Activated CD4-positive, alpha-beta T cell treated with anti-CD3 and anti-CD28 coated beads for 36 hours (primary cell): Measurements from ENCODE around the gene GRAP. TPM values are rescaled to one million over a fixed set of nuclear protein-coding genes. Genes with fewer than 3 reads are reported as not detected.

Source experiments
- ATAC-seq: fragments of 200-7000 bp; cut with Tn5 transposase; one replicate; pipeline ENCODE4 v1.10.0; 2021; ENCODE audit warnings: mild to moderate bottlenecking, moderate library complexity
- CTCF ChIA-PET: fragments of 350-600 bp; sonication (Branson Sonifier 250); formaldehyde crosslinking; loops from one replicate; lab custom pipeline; 2021; ENCODE audit warnings: antibody characterized with exemption; lab: Charles Lee
- POLR2A ChIA-PET: fragments of 350-600 bp; sonication (Branson Sonifier 250); formaldehyde crosslinking; loops from one replicate; lab custom pipeline; 2021; ENCODE audit warnings: antibody characterized with exemption, inconsistent platforms; lab: Charles Lee
- DNase-seq: peaks from one replicate; pipeline ENCODE4 v3.0.0-alpha.2; 2020
- H3K27ac Mint-ChIP-seq: one replicate; pipeline ENCODE4 v1.8.0; 2021; ENCODE audit warnings: mixed read lengths
- H3K27me3 Mint-ChIP-seq: one replicate; pipeline ENCODE4 v1.8.0; 2021; ENCODE audit warnings: mixed read lengths
- H3K36me3 Mint-ChIP-seq: one replicate; pipeline ENCODE4 v1.8.0; 2021; ENCODE audit warnings: low read depth, mixed read lengths
- H3K4me1 Mint-ChIP-seq: one replicate; pipeline ENCODE4 v1.8.0; 2021; ENCODE audit warnings: mixed read lengths
- H3K4me3 Mint-ChIP-seq: one replicate; pipeline ENCODE4 v1.8.0; 2021; ENCODE audit warnings: mild to moderate bottlenecking, moderate library complexity, mixed read lengths
- H3K9me3 Mint-ChIP-seq: one replicate; pipeline ENCODE4 v1.8.0; 2021; ENCODE audit warnings: low read depth, mixed read lengths
- intact Hi-C, 2 experiments: fragments of 100-400 bp; cut with DNase I in 1 of 2; cut with micrococcal nuclease in 1 of 2; formaldehyde crosslinking; loops; one replicate each; pipeline versions ENCODE4 v1.14.2 to v1.15.1; 2022 to 2024; cut with DNase I, micrococcal nuclease
- total RNA-seq, 2 experiments: library from RNA; stranded (reverse); gene quantifications; one replicate each; pipeline ENCODE4 v1.2.3, GENCODE V29; 2021

Gene GRAP
- total RNA-seq, 2 experiments from 2014 or later = 10.7 to 11.2 TPM

GRCh38 chr17:18999394-18999793 is 47.4 kb downstream of the GRAP start:
- Mint-ChIP-seq H3K4me1 (peaks cover 27% of the 10 kb centered on the region), H3K36me3 (peaks cover 44% of the 10 kb centered on the region), H3K9me3 (peaks cover 8% of the 10 kb centered on the region), H3K27ac (no peak overlapping the region), H3K4me3 (no peak overlapping the region), H3K27me3 (no peaks in the 10 kb centered on the region)
- ChIA-PET POLR2A (no interaction called here), CTCF (no interaction called here)
- ATAC-seq (no peak), DNase-seq (no peak)
- intact Hi-C loops = loop anchor here in 1 of 2 experiments (10.0 kb wide), 1 partner anchor 55 kb away; no protein-coding TSS in a partner anchor

GRCh38 chr17:18997650-18998196 is 49.0 kb downstream of the GRAP start:
- H3K27ac Mint-ChIP-seq = no peak overlapping the region
- no peak for DNase-seq
- CTCF ChIA-PET = interaction anchor here (0.6 to 1.1 kb wide), 2 partner anchors 36 to 1357 kb away, joined by 3 read pairs; no protein-coding TSS in a partner anchor
- POLR2A ChIA-PET = no interaction called here
- peaks cover 42% of the 10 kb centered on the region for H3K36me3 Mint-ChIP-seq
- ATAC-seq = no peak
- peaks cover 38% of the 10 kb centered on the region for H3K4me1 Mint-ChIP-seq
- no peak overlapping the region for H3K4me3 Mint-ChIP-seq
- peaks cover 8% of the 10 kb centered on the region for H3K9me3 Mint-ChIP-seq
- intact Hi-C loops = loop anchor here in 1 of 2 experiments (10.0 kb wide), 1 partner anchor 53 kb away; no protein-coding TSS in a partner anchor
- H3K27me3 Mint-ChIP-seq = no peaks in the 10 kb centered on the region

- H3K36me3 Mint-ChIP-seq = peaks cover 33% of the 10 kb centered on the region
- H3K4me3 Mint-ChIP-seq = no peak overlapping the region
- no peak overlapping the region for H3K27ac Mint-ChIP-seq
- POLR2A ChIA-PET = interaction anchor here (0.6 kb wide), 1 partner anchor 93 kb away, joined by 3 read pairs; no protein-coding TSS in a partner anchor
- intact Hi-C loops = loop anchor here in 1 of 2 experiments (10.0 kb wide), 1 partner anchor 52 kb away; no protein-coding TSS in a partner anchor
- no peak for DNase-seq
- CTCF ChIA-PET = interaction anchor here (0.6 kb wide), 1 partner anchor 41 kb away, joined by 4 read pairs; no protein-coding TSS in a partner anchor
- peaks cover 8% of the 10 kb centered on the region for H3K9me3 Mint-ChIP-seq
- no peaks in the 10 kb centered on the region for H3K27me3 Mint-ChIP-seq
- ATAC-seq = no peak
- H3K4me1 Mint-ChIP-seq = peaks cover 30% of the 10 kb centered on the region
These were observed 50.3 kb downstream of the GRAP start for GRCh38 chr17:18996458-18996857.

DNA sequence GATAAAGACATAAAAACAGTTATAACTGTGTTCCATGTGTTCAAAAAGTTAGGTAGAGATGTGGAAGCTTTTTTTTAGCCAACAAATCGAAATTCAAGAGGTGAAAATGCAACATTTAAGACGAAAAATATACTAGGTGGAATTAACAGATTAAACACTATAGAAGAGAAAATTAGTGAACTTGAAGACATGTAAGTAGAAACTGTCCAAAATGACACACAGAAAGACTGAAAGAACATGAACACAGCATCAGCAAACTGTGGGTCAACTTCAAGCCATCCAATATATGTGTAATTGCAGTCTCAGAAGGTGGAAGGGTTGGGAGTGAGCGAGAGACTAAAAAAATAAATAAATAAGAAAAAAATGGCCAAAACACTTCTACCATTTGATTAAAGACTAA is 51.5 kb downstream of the GRAP start:
- ATAC-seq = no peak
- Mint-ChIP-seq H3K36me3 (peaks cover 31% of the 10 kb centered on the region), H3K4me3 (no peak overlapping the region), H3K27ac (no peak overlapping the region), H3K4me1 (peaks cover 21% of the 10 kb centered on the region), H3K9me3 (peaks cover 8% of the 10 kb centered on the region), H3K27me3 (no peaks in the 10 kb centered on the region)
- ChIA-PET CTCF (interaction anchor here (1.5 kb wide), 1 partner anchor 10 kb away, joined by 3 read pairs; no protein-coding TSS in a partner anchor), POLR2A (no interaction called here)
- no peak for DNase-seq
- intact Hi-C loops = loop anchor here in 1 of 2 experiments (10.0 kb wide), 1 partner anchor 50 kb away; no protein-coding TSS in a partner anchor

- Mint-ChIP-seq H3K36me3 (peaks cover 31% of the 10 kb centered on the region), H3K27ac (no peak overlapping the region), H3K9me3 (peaks cover 8% of the 10 kb centered on the region), H3K4me1 (peaks cover 21% of the 10 kb centered on the region), H3K4me3 (no peak overlapping the region), H3K27me3 (no peaks in the 10 kb centered on the region)
- ATAC-seq = no peak
- intact Hi-C loops = loop anchor here in 1 of 2 experiments (10.0 kb wide), 1 partner anchor 50 kb away; no protein-coding TSS in a partner anchor
- ChIA-PET POLR2A (no interaction called here), CTCF (interaction anchor here (1.5 kb wide), 1 partner anchor 9 kb away, joined by 3 read pairs; no protein-coding TSS in a partner anchor)
- no peak for DNase-seq
These were observed 52.1 kb downstream of the GRAP start for GRCh38 chr17:18994631-18995030.

DNA sequence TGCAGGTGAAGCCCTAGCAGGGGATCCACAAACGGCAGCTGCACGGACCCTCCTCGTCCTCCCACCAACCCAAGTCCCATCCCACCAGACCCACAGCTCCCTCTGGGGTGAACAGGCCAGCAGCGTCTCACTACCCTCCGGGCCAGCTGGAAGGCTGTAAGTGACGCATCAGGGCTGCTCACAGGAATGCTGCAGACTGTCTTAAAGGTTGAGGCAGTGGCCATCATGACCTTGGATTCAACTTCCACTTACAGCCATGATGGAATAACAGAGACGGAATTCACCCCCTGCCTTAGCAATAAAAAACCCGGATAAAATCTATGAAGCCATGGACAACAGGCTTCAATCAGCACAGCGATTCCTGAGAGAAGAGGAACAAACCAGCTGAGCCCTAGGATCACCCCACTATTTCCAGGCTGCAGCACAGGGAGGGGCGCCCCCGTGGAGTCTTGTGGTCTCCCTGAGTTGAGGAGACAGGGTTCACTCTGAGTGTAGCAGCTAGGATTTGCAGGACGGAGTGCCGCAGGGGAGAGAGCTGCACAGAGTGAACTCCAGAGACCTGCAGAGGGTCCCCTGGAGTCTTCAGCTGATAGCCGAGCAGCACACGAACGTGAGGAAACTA is 52.7 kb downstream of the GRAP start:
- Mint-ChIP-seq H3K36me3 (peaks cover 31% of the 10 kb centered on the region), H3K27ac (no peak overlapping the region), H3K9me3 (peaks cover 8% of the 10 kb centered on the region), H3K4me1 (peaks cover 21% of the 10 kb centered on the region), H3K4me3 (no peak overlapping the region), H3K27me3 (no peaks in the 10 kb centered on the region)
- intact Hi-C loops = loop anchor here in 1 of 2 experiments (10.0 kb wide), 1 partner anchor 49 kb away; no protein-coding TSS in a partner anchor
- ChIA-PET POLR2A (no interaction called here), CTCF (interaction anchor here (1.5 kb wide), 1 partner anchor 9 kb away, joined by 3 read pairs; no protein-coding TSS in a partner anchor)
- ATAC-seq = no peak
- no peak for DNase-seq

DNA sequence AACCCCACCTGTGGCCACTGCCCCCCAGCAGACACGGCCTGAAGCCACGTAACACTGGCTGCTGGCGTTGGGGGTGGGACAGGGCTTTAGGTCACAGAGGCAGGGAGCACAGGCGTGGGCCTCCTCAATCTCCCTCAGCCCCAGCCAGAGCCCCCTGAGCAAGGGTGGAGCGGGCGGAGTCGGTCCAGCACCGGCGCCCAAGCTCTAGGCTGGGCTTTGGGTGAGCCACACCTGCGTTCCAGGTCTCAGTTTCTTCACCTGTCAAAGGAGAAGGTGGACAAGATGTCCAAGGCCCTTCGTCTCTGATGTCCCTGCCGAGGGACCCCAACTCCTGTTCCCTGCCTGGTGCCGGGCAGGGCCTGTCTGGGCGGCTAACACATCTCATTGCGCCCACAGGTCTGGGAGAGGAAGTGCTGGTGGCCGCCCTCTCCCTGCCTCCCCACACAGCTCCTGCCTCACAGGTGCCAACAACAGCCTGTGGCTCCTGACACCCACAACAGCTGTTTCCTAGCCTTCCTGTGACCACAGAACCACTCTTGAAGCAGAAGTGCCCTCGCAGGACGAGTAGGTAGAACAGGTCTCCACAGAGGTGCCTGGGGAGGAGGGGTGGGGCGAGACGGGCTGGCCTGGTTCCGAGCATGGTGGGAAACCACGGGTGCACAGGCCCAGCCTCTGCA is 54.2 kb downstream of the GRAP start:
- peak; percentile 33 for DNase-seq
- H3K4me1 Mint-ChIP-seq = peaks cover 19% of the 10 kb centered on the region
- H3K27me3 Mint-ChIP-seq = no peaks in the 10 kb centered on the region
- peaks cover 8% of the 10 kb centered on the region for H3K9me3 Mint-ChIP-seq
- ChIA-PET POLR2A (no interaction called here), CTCF (no interaction called here)
- ATAC-seq = peak; percentile 49
- H3K4me3 Mint-ChIP-seq = no peak overlapping the region
- intact Hi-C loops = loop anchor here (1.0 to 10.0 kb wide), 2 partner anchors 12 to 48 kb away; partner anchors contain the start of gene FAM83G (in 1 of the 2)
- no peak overlapping the region for H3K27ac Mint-ChIP-seq
- peaks cover 32% of the 10 kb centered on the region for H3K36me3 Mint-ChIP-seq

DNA sequence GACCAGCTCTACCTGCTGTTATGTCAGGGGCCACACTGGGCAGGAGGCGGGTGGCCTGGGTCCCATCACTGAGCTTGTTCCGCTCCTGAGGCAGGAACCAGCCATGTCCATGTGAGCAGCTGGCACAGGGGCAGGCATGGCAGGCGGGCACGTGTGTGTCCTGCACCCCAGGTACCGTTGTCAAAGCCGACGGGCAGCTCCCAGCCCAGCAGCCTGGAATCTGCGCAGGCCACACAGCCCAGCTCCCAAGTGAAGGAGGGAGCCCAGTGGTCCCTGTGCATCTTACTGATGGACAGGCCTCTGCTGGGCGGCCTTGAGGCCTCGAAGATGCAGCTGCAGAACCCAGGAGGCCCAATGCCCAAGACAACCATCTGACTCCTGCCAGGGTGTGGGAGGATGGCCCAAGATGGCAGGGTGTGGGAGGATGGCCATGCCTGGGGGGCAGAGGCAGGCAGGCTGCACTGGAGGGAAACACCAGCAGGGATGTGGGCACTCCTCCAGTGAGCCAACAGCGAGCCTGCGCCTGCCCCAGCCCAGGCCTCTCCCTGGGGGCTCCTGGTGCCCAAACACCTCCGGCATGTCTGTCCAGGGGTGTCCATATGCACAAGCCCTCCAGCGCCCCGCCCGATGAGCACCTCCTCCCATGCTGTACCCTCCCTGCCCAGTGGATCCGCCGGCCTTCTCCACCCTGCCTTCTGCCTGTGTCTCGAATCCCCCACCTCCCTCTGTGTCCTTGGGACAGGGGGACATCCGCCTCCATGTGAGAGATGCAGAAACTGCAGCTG is 55.0 kb downstream of the GRAP start:
- no peak for ATAC-seq
- Mint-ChIP-seq H3K9me3 (peaks cover 7% of the 10 kb centered on the region), H3K4me1 (peaks cover 20% of the 10 kb centered on the region), H3K27ac (no peak overlapping the region), H3K36me3 (peaks cover 28% of the 10 kb centered on the region), H3K27me3 (no peaks in the 10 kb centered on the region), H3K4me3 (no peak overlapping the region)
- no peak for DNase-seq
- CTCF ChIA-PET = interaction anchor here (1.6 kb wide), 1 partner anchor 31 kb away, joined by 5 read pairs; no protein-coding TSS in a partner anchor
- POLR2A ChIA-PET = interaction anchor here (1.6 kb wide), 1 partner anchor 11 kb away, joined by 4 read pairs; no protein-coding TSS in a partner anchor
- intact Hi-C loops = loop anchor here (1.0 to 10.0 kb wide), 2 partner anchors 13 to 47 kb away; partner anchors contain the start of gene FAM83G (in 1 of the 2)

DNA sequence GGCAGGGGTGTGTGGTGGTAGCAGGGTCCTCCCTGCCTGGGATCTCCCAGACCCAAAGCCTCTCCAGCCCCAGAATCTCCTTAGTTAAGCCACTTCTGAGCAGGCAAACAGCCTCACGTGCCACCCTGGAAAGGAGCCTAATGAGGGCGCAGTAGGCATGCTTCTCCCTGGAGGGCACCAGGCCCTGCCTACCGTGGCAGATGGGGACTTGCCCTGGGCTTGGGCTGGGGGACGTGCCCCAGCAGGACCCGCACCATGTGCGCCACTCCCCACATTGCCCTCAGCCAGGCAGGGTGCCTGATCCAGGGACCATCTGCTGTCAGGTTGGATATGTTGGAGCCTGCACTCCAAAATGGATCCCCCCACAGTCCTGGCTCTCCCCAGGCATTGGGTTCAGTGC is 56.4 kb downstream of the GRAP start:
- CTCF ChIA-PET = no interaction called here
- no peak for DNase-seq
- intact Hi-C loops = loop anchor here in 1 of 2 experiments (10.0 kb wide), 1 partner anchor 46 kb away; no protein-coding TSS in a partner anchor
- Mint-ChIP-seq H3K9me3 (peaks cover 4% of the 10 kb centered on the region), H3K4me1 (peaks cover 20% of the 10 kb centered on the region), H3K36me3 (peaks cover 21% of the 10 kb centered on the region), H3K27me3 (no peaks in the 10 kb centered on the region), H3K27ac (no peak overlapping the region), H3K4me3 (no peak overlapping the region)
- ATAC-seq = no peak
- POLR2A ChIA-PET = interaction anchor here (1.3 kb wide), 1 partner anchor 10 kb away, joined by 3 read pairs; no protein-coding TSS in a partner anchor

DNA sequence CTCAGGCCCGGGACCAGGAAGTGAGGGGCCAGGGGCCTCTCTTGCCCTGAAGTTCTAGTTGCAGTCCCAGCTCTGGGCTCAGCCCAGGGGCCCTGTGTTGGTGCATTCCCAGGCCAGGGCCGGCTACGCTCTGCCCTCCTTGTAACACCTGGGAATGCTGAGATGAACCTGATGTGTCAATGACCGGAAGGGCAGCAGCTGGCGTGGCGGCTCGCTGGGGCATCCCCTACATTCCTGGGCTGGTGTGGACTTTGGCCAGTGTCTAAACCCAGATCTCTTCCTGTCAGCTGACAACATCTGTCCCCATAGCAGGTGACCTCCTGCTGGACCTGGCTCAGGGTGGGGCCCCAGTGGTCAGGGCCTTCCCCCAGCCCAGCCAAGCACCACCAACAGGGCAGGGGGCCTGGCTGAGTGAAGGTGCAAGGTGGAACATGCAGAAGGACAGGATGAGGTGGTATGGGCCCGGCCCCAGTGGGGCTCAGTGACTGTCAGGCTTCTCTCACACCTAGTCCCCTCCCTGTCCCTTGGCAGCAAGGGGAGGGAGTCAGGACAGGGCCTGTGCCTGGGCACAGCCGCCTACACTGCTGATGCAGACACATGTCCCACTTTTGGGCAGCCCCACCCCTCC is 58.1 kb downstream of the GRAP start:
- ChIA-PET CTCF (no interaction called here), POLR2A (no interaction called here)
- DNase-seq = no peak
- Mint-ChIP-seq H3K27me3 (no peaks in the 10 kb centered on the region), H3K36me3 (peaks cover 9% of the 10 kb centered on the region), H3K9me3 (no peaks in the 10 kb centered on the region), H3K4me3 (no peak overlapping the region), H3K27ac (no peak overlapping the region), H3K4me1 (peaks cover 13% of the 10 kb centered on the region)
- intact Hi-C loops = loop anchor here in 1 of 2 experiments (5.0 kb wide), 1 partner anchor 51 kb away; no protein-coding TSS in a partner anchor
- ATAC-seq = no peak
